ENCODE results near the gene DNAAF2. TPM values are rescaled to one million over a fixed set of nuclear protein-coding genes. Genes with fewer than 3 reads are reported as not detected.
"Not testable (repeated sequence)": the region's sequence is repeated elsewhere in the genome, so short reads cannot be mapped to it uniquely, and the experiment has no call there.

The DNAAF2 gene
- total and polyA plus RNA-seq, 2 experiments from 2014 or later: 17.6 to 19.8 TPM

GRCh38 chr14:49619730-49620129 is 15.3 kb downstream of the DNAAF2 start:
- under 1% methylated on average over 11 of the region's 11 CpGs for whole genome bisulfite sequencing (ENCODE audit: low lambda C conversion rate, missing lambda C conversion rate)
- peaks cover 21% of the 10 kb centered on the region for H3K4me1 ChIP-seq (ENCODE audit: insufficient read depth)
- peak overlapping the region; percentile 63 for H3K4me3 ChIP-seq
- H3K36me3 ChIP-seq (replicated peaks; ENCODE audit: insufficient read depth, low read depth): no peaks in the 10 kb centered on the region
- H3K9me3 ChIP-seq (ENCODE audit: low read depth): no peaks in the 10 kb centered on the region
- no peaks in the 10 kb centered on the region for H3K27me3 ChIP-seq
- no peaks in the 10 kb centered on the region for H3K9me2 ChIP-seq (replicated peaks; ENCODE audit: insufficient read depth)
- H3K4me2 ChIP-seq: peak overlapping the region; percentile 86
- H2AFZ ChIP-seq: peak overlapping the region; percentile 53
- H3K27ac ChIP-seq: peak overlapping the region; percentile 97
- peaks cover 62% of the 10 kb centered on the region for H3K79me2 ChIP-seq
- TF ChIP-seq EZH2phosphoT487 (IDR thresholded peaks at IDR 0.05; ENCODE audit: low read depth, severe bottlenecking, unreplicated experiment) (no peak), EZH2 (IDR thresholded peaks at IDR 0.05; ENCODE audit: borderline replicate concordance) (no peak), CTCF (IDR thresholded peaks at IDR 0.05; ENCODE audit: poor library complexity) (no peak)
- peaks cover 27% of the 10 kb centered on the region for H4K20me1 ChIP-seq (ENCODE audit: insufficient read depth, poor library complexity, severe bottlenecking)
- no peak for DNase-seq (ENCODE audit: low spot score)

DNA sequence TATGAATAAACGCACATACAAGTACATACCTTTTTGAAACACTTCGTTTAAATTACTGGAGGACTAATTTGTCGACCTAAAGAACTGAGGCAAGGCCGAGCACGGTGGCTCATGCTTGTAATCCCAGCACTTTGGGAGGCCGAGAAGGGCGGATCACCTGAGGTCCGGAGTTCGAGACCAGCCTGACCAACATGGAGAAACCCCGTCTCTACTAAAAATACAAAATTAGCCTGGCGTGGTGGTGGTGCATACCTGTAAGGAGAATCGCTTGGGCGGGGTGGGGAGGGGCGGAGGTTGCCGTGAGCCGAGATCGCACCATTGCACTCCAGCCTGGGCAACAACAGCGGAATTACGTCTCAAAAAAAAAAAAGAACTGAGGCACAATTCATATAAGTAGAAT is 15.8 kb downstream of the DNAAF2 start:
- not testable (repeated sequence) for H3K9me2 ChIP-seq (replicated peaks; ENCODE audit: insufficient read depth); H3K27me3 ChIP-seq; H3K9me3 ChIP-seq (ENCODE audit: low read depth); DNase-seq (ENCODE audit: low spot score); H2AFZ ChIP-seq; H3K36me3 ChIP-seq (replicated peaks; ENCODE audit: insufficient read depth, low read depth)
- Histone ChIP-seq H4K20me1 (ENCODE audit: insufficient read depth, poor library complexity, severe bottlenecking) (peaks cover 27% of the 10 kb centered on the region), H3K27ac (peak overlapping the region; percentile 97), H3K4me3 (peak overlapping the region; percentile 63), H3K79me2 (peaks cover 57% of the 10 kb centered on the region), H3K4me2 (peak overlapping the region; percentile 86), H3K4me1 (ENCODE audit: insufficient read depth) (peaks cover 21% of the 10 kb centered on the region)
- WGBS (ENCODE audit: low lambda C conversion rate, missing lambda C conversion rate): 52% methylated on average over 19 of the region's 19 CpGs

DNA sequence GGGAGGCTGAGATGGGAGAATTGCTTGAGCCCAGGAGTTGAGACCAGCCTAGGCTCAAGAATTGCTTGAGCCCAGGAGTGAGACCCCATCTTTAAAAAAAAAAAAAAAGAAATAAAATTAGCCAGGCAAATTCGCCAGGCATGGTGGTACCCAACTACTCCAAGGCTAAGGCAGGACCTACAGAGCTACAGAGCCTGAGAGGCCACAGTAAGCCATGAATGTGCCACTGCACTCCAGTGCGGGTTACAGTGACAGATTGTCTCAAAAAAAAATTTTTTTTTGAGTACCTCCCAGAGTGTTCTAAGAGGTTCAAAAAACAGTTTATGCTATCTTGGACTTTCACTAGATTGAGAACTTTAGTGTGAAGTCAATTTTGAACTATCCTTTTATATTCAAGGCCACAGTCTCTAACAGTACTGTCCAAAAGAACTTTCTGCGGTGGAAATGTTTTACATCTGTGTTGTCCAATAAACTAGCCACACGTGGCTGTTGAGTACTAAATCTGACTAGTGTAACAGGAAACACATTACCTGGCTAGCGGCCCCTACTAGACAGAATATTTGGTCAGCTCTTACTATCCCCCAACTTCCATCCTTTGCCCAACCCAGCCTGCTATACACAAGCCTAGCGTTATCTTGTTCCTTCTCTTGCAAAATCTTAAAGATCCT is 17.1 kb downstream of the DNAAF2 start:
- peaks cover 50% of the 10 kb centered on the region for H3K79me2 ChIP-seq
- 94% methylated on average over 6 of the region's 6 CpGs for WGBS (ENCODE audit: low lambda C conversion rate, missing lambda C conversion rate)
- H3K4me2 ChIP-seq: peak overlapping the region; percentile 86

DNA sequence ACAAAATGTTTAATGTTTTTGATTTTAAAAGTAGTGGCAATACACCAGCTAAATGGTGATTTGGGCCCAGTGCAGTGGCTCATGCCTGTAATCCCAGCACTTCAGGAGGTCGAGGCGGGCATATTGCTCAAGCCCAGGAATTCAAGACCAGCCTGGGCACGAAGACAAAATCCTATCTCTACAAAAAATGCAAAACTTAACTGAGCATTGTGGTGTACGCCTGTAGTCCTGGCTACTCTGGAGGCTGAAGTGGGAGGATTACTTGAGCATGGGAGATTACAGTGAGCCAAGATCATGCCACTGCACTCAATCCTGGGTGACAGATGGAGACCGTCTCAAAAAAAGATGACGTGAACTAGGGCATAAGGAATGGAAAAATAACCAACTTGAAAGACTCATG is 19.3 kb downstream of the DNAAF2 start:
- Histone ChIP-seq H3K4me3 (no peak overlapping the region), H3K4me2 (no peak overlapping the region), H4K20me1 (ENCODE audit: insufficient read depth, poor library complexity, severe bottlenecking) (peaks cover 15% of the 10 kb centered on the region), H3K36me3 (replicated peaks; ENCODE audit: insufficient read depth, low read depth) (no peaks in the 10 kb centered on the region), H3K79me2 (peaks cover 29% of the 10 kb centered on the region), H2AFZ (no peak overlapping the region), H3K9me2 (replicated peaks; ENCODE audit: insufficient read depth) (no peaks in the 10 kb centered on the region), H3K27ac (no peak overlapping the region), H3K4me1 (ENCODE audit: insufficient read depth) (no peaks in the 10 kb centered on the region), H3K9me3 (ENCODE audit: low read depth) (no peaks in the 10 kb centered on the region), H3K27me3 (no peaks in the 10 kb centered on the region)
- 94% methylated on average over 6 of the region's 6 CpGs for WGBS (ENCODE audit: low lambda C conversion rate, missing lambda C conversion rate)
- TF ChIP-seq EZH2 (IDR thresholded peaks at IDR 0.05; ENCODE audit: borderline replicate concordance) (no peak), EZH2phosphoT487 (IDR thresholded peaks at IDR 0.05; ENCODE audit: low read depth, severe bottlenecking, unreplicated experiment) (no peak), CTCF (IDR thresholded peaks at IDR 0.05; ENCODE audit: poor library complexity) (no peak)
- no peak for DNase-seq (ENCODE audit: low spot score)

More for the DNA sequence above, 17.1 kb downstream of the DNAAF2 start:
- no peak for DNase-seq (ENCODE audit: low spot score)
- H3K27ac ChIP-seq: no peak overlapping the region
- no peaks in the 10 kb centered on the region for H3K36me3 ChIP-seq (replicated peaks; ENCODE audit: insufficient read depth, low read depth)
- no peak overlapping the region for H3K4me3 ChIP-seq
- H3K4me1 ChIP-seq (ENCODE audit: insufficient read depth): peaks cover 11% of the 10 kb centered on the region
- TF ChIP-seq EZH2 (IDR thresholded peaks at IDR 0.05; ENCODE audit: borderline replicate concordance): no peak
- TF ChIP-seq CTCF (IDR thresholded peaks at IDR 0.05; ENCODE audit: poor library complexity): no peak
- H3K9me3 ChIP-seq (ENCODE audit: low read depth): no peaks in the 10 kb centered on the region
- H2AFZ ChIP-seq: no peak overlapping the region
- H3K27me3 ChIP-seq: no peaks in the 10 kb centered on the region
- peaks cover 21% of the 10 kb centered on the region for H4K20me1 ChIP-seq (ENCODE audit: insufficient read depth, poor library complexity, severe bottlenecking)
- H3K9me2 ChIP-seq (replicated peaks; ENCODE audit: insufficient read depth): no peaks in the 10 kb centered on the region

Data from hepatocyte (in vitro differentiated cells).